ENCODE data around the gene EGLN1. TPM values are rescaled to one million over a fixed set of nuclear protein-coding genes. Genes with fewer than 3 reads are reported as not detected.
"Not testable (repeated sequence)": the region's sequence is repeated elsewhere in the genome, so short reads cannot be mapped to it uniquely, and the experiment has no call there.

Gene EGLN1
- total and polyA plus RNA-seq, 8 donors: 19.4 to 54.6 (median 40.5) TPM

DNA sequence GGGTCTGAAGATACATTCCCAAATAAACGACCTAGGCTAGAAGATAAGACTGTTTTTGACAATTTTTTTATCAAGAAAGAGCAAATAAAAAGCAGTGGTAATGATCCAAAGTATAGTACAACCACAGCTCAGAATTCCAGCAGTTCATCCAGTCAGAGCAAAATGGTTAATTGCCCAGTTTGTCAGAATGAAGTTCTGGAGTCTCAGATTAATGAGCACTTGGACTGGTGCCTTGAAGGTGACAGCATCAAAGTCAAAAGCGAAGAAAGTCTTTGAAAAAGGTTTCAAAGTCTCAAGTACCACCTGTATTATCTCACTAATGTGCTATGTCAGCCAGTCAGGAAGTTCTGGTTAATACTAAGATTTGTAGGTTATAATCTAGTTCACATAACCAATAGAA, 69.0 kb downstream of the EGLN1 start:
- Histone ChIP-seq H3K36me3 (peaks cover 0 to 57% of the 10 kb centered on the region in 2 donors), H3K27ac (no peak overlapping the region), H3K4me3 (no peak overlapping the region), H3K27me3 (no peaks in the 10 kb centered on the region), H3K9me3 (no peaks in the 10 kb centered on the region), H3K4me1 (peaks cover 0 to 5% of the 10 kb centered on the region in 2 donors)
- ATAC-seq (no peak), DNase-seq (no peak)
- intact Hi-C loops (cut with DNase I): no loop called here
- TF ChIP-seq, protein P1, sequence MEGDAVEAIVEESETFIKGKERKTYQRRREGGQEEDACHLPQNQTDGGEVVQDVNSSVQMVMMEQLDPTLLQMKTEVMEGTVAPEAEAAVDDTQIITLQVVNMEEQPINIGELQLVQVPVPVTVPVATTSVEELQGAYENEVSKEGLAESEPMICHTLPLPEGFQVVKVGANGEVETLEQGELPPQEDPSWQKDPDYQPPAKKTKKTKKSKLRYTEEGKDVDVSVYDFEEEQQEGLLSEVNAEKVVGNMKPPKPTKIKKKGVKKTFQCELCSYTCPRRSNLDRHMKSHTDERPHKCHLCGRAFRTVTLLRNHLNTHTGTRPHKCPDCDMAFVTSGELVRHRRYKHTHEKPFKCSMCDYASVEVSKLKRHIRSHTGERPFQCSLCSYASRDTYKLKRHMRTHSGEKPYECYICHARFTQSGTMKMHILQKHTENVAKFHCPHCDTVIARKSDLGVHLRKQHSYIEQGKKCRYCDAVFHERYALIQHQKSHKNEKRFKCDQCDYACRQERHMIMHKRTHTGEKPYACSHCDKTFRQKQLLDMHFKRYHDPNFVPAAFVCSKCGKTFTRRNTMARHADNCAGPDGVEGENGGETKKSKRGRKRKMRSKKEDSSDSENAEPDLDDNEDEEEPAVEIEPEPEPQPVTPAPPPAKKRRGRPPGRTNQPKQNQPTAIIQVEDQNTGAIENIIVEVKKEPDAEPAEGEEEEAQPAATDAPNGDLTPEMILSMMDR (IDR thresholded peaks at IDR 0.05): no peak

DNA sequence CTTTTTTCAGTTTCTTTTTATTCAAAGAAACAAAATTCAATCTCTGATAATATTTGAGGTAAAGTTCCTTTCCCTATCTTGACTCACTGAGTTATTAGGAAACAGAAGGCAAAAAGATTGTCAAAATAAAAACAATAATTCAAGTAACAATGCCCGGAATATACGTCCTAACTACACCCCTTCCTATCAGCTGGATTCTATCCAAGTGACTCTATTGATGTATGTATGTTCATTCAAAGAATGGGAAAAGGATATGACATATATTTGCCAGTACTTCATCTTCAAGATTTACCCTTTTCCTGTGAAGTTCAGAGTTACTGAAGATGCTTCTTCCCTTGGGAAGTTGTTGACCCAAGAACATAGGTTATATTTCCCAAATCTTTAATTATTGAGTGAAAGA, 70.3 kb downstream of the EGLN1 start:
- H3K4me3 ChIP-seq: no peak overlapping the region
- ATAC-seq: no peak
- no peak overlapping the region for H3K27ac ChIP-seq
- DNase-seq: no peak
- H3K36me3 ChIP-seq: peaks cover 0 to 70% of the 10 kb centered on the region in 2 donors
- intact Hi-C loops (cut with DNase I): no loop called here
- TF ChIP-seq, protein P1 (IDR thresholded peaks at IDR 0.05): no peak
- no peaks in the 10 kb centered on the region for H3K27me3 ChIP-seq
- no peaks in the 10 kb centered on the region for H3K4me1 ChIP-seq
- H3K9me3 ChIP-seq: no peaks in the 10 kb centered on the region

DNA sequence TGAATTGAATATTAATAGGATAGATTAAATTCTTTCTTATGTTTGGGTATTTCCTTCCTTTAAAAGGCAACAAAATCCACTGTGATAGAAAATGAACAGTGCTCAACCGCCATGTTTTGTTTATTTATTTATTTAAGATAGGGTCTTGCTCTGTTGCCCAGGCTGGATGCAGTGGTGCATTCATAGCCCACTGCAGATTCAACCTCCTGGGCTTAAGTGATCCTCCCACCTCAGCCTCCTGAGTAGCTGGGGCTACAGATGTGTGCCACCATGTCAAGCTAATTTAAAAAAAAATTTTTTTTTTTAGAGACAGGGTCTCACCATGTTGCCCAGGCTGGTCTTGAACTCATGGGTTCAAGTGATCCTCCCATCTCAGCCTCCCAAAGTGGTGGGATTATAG, 73.2 kb downstream of the EGLN1 start:
- H3K4me1 ChIP-seq; H3K27me3 ChIP-seq; ATAC-seq; H3K9me3 ChIP-seq; H3K27ac ChIP-seq; intact Hi-C loops (cut with DNase I); DNase-seq; H3K4me3 ChIP-seq: not testable (repeated sequence)
- H3K36me3 ChIP-seq: peaks cover 0 to 79% of the 10 kb centered on the region in 2 donors

DNA sequence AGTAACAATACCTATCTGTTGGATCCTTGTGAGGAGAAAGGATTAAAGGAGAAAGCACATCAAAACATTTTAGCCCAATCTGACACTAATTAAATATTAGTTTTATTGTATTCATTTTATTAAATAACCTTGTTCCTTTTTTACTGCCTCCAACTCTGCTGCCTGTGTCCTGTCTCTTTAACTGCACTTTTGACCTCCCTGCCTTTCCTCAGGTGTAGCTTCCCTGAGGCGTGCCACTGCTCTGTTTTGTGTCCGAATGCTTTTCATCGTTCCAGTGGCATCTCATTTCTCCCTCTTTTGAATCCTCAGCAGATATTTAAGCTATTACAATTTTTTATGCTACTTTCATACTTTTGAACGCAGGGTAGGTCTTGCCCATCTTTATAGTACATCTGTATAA, 73.6 kb downstream of the EGLN1 start:
- peaks cover 0 to 77% of the 10 kb centered on the region in 2 donors for H3K36me3 ChIP-seq
- no peaks in the 10 kb centered on the region for H3K4me1 ChIP-seq
- DNase-seq (no peak), ATAC-seq (no peak)
- TF ChIP-seq, protein P1 (IDR thresholded peaks at IDR 0.05): no peak
- no peaks in the 10 kb centered on the region for H3K27me3 ChIP-seq
- no peaks in the 10 kb centered on the region for H3K9me3 ChIP-seq
- H3K4me3 ChIP-seq: no peak overlapping the region
- H3K27ac ChIP-seq: no peak overlapping the region
- intact Hi-C loops (cut with DNase I): no loop called here

DNA sequence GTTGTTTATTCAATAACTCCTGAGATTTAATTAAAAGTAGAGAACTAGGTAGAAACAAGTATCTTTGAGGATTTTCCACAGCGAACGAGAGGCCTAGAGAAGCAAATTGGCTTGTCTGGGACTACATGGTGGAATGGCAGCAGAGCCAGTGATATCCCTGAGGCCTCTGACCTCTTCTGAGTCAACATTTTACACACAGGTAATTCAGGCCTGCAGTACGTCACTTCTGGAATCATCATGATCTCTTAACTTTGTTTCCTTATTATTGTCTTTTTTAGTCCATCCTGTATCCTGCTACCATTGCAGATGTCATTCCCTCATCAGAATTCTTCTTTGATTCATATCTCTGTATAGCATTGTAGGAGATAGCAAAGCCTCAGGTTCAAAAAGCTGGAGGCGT, 74.1 kb downstream of the EGLN1 start:
- H3K27me3 ChIP-seq: no peaks in the 10 kb centered on the region
- H3K4me1 ChIP-seq: no peaks in the 10 kb centered on the region
- H3K4me3 ChIP-seq: no peak overlapping the region
- ATAC-seq (no peak), DNase-seq (no peak)
- intact Hi-C loops (cut with DNase I): no loop called here
- peaks cover 0 to 76% of the 10 kb centered on the region in 2 donors for H3K36me3 ChIP-seq
- TF ChIP-seq, protein P1 (IDR thresholded peaks at IDR 0.05): no peak
- no peaks in the 10 kb centered on the region for H3K9me3 ChIP-seq
- no peak overlapping the region for H3K27ac ChIP-seq

DNA sequence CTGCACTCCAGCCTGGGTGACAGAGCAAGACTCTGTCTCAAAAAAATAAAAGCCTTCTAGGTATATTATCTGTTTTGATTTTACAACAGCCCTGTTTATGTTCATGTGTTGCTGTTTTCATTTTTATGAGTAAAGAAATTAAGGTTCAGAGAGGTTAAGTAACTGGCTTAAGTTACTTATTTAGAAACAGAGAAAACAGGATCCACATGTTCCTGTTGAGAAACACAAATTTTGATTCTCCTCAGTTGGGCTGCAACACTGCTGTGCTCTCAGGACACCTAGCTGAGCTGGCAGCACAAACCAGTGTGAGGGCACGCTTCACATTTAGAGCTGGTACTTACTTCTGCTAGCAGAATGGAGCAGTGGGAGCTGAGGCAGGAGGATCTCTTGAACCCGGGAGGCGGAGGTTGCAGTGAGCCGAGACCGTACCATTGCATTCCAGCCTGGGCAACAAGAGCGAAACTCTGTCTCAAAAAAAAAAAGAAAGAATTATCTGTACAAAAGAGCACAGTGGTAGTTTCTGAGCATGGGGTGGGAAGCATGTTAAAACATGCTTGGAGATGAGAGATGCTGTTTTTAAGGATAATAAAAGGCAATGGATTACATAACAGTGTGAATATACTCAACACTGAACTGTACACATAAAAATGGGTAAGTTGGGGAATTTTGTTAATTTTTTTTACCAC, 81.6 kb downstream of the EGLN1 start:
- Histone ChIP-seq H3K4me3 (no peak overlapping the region), H3K4me1 (peaks cover 17 to 33% of the 10 kb centered on the region in 2 donors), H3K9me3 (no peaks in the 10 kb centered on the region), H3K27me3 (no peaks in the 10 kb centered on the region), H3K27ac (no peak overlapping the region), H3K36me3 (peaks cover 0 to 25% of the 10 kb centered on the region in 2 donors)
- no peak for ATAC-seq
- intact Hi-C loops (cut with DNase I): no loop called here
- TF ChIP-seq, protein P1 (IDR thresholded peaks at IDR 0.05): no peak
- no peak for DNase-seq
